Liver (tissue), 9 donors: ENCODE measurements around the gene ARHGAP19. TPM values are rescaled to one million over a fixed set of nuclear protein-coding genes. Genes with fewer than 3 reads are reported as not detected.
A peak's percentile ranks its signal among the peaks of the same experiment; 100 is the strongest.

Experiments used
- DNase-seq: peaks from one replicate; pipeline ENCODE4 v3.0.0-alpha.2; 2017; ENCODE audit warnings: low spot score
- H3K27ac ChIP-seq, 2 donors: one replicate each; pipeline ENCODE4 v1.7.0; 2013; ENCODE audit warnings: inconsistent platforms in 2 of 2, low read length in 2 of 2, control low read depth in 1 of 2, low read depth in 1 of 2, mild to moderate bottlenecking in 1 of 2
- H3K27me3 ChIP-seq, 4 donors: one replicate each; pipeline versions ENCODE4 v1.6.1 to v1.7.0; 2013; ENCODE audit warnings: low read length in 3 of 4, inconsistent platforms in 1 of 4, mild to moderate bottlenecking in 1 of 4, moderate library complexity in 1 of 4; ENCODE audit not compliant: control insufficient read depth in 4 of 4, insufficient read depth in 4 of 4
- H3K36me3 ChIP-seq, 4 donors: one replicate each; pipeline versions ENCODE4 v1.6.1 to v1.7.0; 2013; ENCODE audit warnings: low read length in 3 of 4, mild to moderate bottlenecking in 3 of 4, low read depth in 1 of 4, moderate library complexity in 1 of 4; ENCODE audit not compliant: control insufficient read depth in 4 of 4, insufficient read depth in 3 of 4
- H3K4me1 ChIP-seq, 4 donors: one replicate each; pipeline versions ENCODE4 v1.6.1 to v1.7.0; 2013; ENCODE audit warnings: low read length in 3 of 4, mild to moderate bottlenecking in 3 of 4, moderate library complexity in 1 of 4; ENCODE audit not compliant: control insufficient read depth in 4 of 4, insufficient read depth in 4 of 4
- H3K4me3 ChIP-seq, 3 donors: one replicate each; pipeline versions ENCODE4 v1.6.1 to v1.7.0; 2013; ENCODE audit warnings: low read length in 3 of 3, control low read depth in 1 of 3, low read depth in 1 of 3, mild to moderate bottlenecking in 1 of 3
- H3K9ac ChIP-seq, 2 donors: one replicate each; pipeline ENCODE4 v1.7.0; 2013; ENCODE audit warnings: low read length in 2 of 2, mild to moderate bottlenecking in 2 of 2, moderate library complexity in 2 of 2, control low read depth in 1 of 2, low read depth in 1 of 2
- H3K9me3 ChIP-seq, 4 donors: one replicate each; pipeline versions ENCODE4 v1.6.1 to v1.7.0; 2013; ENCODE audit warnings: low read length in 3 of 4; ENCODE audit not compliant: control insufficient read depth in 4 of 4
- FOXA1 ChIP-seq: IDR thresholded peaks from 2 replicates; pipeline ENCODE4 v1.6.1; 2016; ENCODE audit warnings: antibody characterized with exemption
- FOXA2 ChIP-seq: IDR thresholded peaks from 2 replicates; pipeline ENCODE4 v1.6.1; 2016; ENCODE audit warnings: antibody characterized with exemption
- GABPA ChIP-seq, 2 donors: IDR thresholded peaks in 1 of 2; conservative IDR thresholded peaks in 1 of 2; 2 replicates each; pipeline ENCODE4 v1.6.1; 2016; ENCODE audit warnings: antibody characterized with exemption in 2 of 2, mild to moderate bottlenecking in 1 of 2, moderate library complexity in 1 of 2
- HNF4A ChIP-seq, 2 donors: conservative IDR thresholded peaks; 2 replicates each; pipeline ENCODE4 v1.6.1; 2016; ENCODE audit warnings: antibody characterized with exemption in 2 of 2, mild to moderate bottlenecking in 2 of 2
- HNF4G ChIP-seq: IDR thresholded peaks from 2 replicates; pipeline ENCODE4 v1.6.1; 2016; ENCODE audit warnings: antibody characterized with exemption
- JUND ChIP-seq, 2 donors: IDR thresholded peaks; 2 replicates each; pipeline ENCODE4 v1.6.1; 2016; ENCODE audit warnings: antibody characterized with exemption in 2 of 2
- RAD21 ChIP-seq, 2 donors: IDR thresholded peaks; 2 replicates each; pipeline ENCODE4 v1.6.1; 2016; ENCODE audit warnings: antibody characterized with exemption in 2 of 2, mild to moderate bottlenecking in 2 of 2
- RXRA ChIP-seq, 2 donors: IDR thresholded peaks; 2 replicates each; pipeline ENCODE4 v1.6.1; 2017 to 2018; ENCODE audit warnings: antibody characterized with exemption in 2 of 2, mild to moderate bottlenecking in 1 of 2
- SP1 ChIP-seq: IDR thresholded peaks from 2 replicates; pipeline ENCODE4 v1.6.1; 2018; ENCODE audit warnings: antibody characterized with exemption, mild to moderate bottlenecking
- TAF1 ChIP-seq: conservative IDR thresholded peaks from 2 replicates; pipeline ENCODE4 v1.6.1; 2016; ENCODE audit warnings: antibody characterized with exemption, mild to moderate bottlenecking
- YY1 ChIP-seq: IDR thresholded peaks from 2 replicates; pipeline ENCODE4 v1.6.1; 2016; ENCODE audit warnings: antibody characterized with exemption, mild to moderate bottlenecking
- WGBS: extraction: QIAGEN DNeasy Blood & Tissue Kit; methylation state at CpG from one replicate; pipeline ENCODE4 v1.1.7; 2013; 5-methylcytosine and 5-hydroxymethylcytosine counted together
- polyA plus RNA-seq, 2 donors: library from polyadenylated mRNA; stranded (reverse) in 1 of 2; unstranded in 1 of 2; fragments of 200-250 nt in 1 of 2; fragments of >200 nt in 1 of 2; fragmentation: Nextera tagmentation in 1 of 2; extraction: Ambion mirVana in 1 of 2; gene quantifications; one replicate each; pipeline versions ENCODE4 v1.2.1 to v1.2.3, GENCODE V29; 2013 to 2015
- total RNA-seq, 2 donors: library from RNA; depleted of rRNA; stranded (reverse); fragments of >200 nt; gene quantifications; one replicate each; pipeline ENCODE4 v1.2.3, GENCODE V29; 2014
- TF ChIP-seq, protein P1 (sequence below): fragments of 150-350 bp; IDR thresholded peaks from 2 replicates; pipeline ENCODE4 v1.5.1; 2017; ENCODE audit warnings: improper control_type of control experiment, low read depth, low read length; ENCODE audit not compliant: missing input control
- TF ChIP-seq, protein P2 (sequence below): IDR thresholded peaks from 2 replicates; pipeline ENCODE4 v1.6.1; 2016; ENCODE audit warnings: antibody characterized with exemption, mild to moderate bottlenecking
- TF ChIP-seq, protein P3 (sequence below): IDR thresholded peaks from 2 replicates; pipeline ENCODE4 v1.6.1; 2016; ENCODE audit warnings: antibody characterized with exemption
- TF ChIP-seq, protein P4 (sequence below): IDR thresholded peaks from 2 replicates; pipeline ENCODE4 v1.6.1; 2016; ENCODE audit warnings: antibody characterized with exemption
- TF ChIP-seq, protein P5 (sequence below): IDR thresholded peaks from 2 replicates; pipeline ENCODE4 v1.6.1; 2016; ENCODE audit warnings: antibody characterized with exemption
- donor health status: healthy.
- donor health status: healthy.
- donor health status: healthy.
- donor health status: healthy.
- donor health status: healthy.

ARHGAP19 gene
- total and polyA plus RNA-seq, 4 donors = 1.6 to 23.4 (median 3.6) TPM

DNA sequence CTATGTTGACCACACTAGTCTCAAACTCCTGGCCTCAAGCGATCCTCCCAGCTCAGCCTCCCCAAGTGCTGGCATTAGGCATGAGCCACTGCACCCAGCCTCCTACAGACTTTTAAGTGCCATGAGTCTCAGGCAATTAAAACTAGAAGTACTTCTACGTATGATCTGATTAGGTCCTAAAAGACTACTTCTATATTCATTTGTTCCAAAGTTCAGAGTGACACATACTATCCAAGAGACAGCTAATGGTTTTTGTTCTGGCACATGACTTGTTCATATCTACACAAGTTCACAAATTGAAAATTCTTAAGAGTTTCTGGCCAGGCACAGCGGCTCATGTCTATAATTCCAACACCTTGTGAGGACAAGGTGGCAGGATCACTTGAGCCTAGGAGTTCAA, 11.7 kb downstream of the ARHGAP19 start:
- H3K4me3 ChIP-seq = no peak overlapping the region
- no peak overlapping the region for H3K27ac ChIP-seq
- no peak for DNase-seq
- no peak for TF ChIP-seq HNF4G
- H3K9ac ChIP-seq = no peak overlapping the region
- H3K9me3 ChIP-seq = no peaks in the 10 kb centered on the region
- 94% methylated on average over 3 of the region's 3 CpGs for WGBS
- H3K36me3 ChIP-seq = no peaks in the 10 kb centered on the region
- H3K27me3 ChIP-seq = no peaks in the 10 kb centered on the region
- peaks cover 2 to 21% (median 10%) of the 10 kb centered on the region in 4 donors for H3K4me1 ChIP-seq

DNA sequence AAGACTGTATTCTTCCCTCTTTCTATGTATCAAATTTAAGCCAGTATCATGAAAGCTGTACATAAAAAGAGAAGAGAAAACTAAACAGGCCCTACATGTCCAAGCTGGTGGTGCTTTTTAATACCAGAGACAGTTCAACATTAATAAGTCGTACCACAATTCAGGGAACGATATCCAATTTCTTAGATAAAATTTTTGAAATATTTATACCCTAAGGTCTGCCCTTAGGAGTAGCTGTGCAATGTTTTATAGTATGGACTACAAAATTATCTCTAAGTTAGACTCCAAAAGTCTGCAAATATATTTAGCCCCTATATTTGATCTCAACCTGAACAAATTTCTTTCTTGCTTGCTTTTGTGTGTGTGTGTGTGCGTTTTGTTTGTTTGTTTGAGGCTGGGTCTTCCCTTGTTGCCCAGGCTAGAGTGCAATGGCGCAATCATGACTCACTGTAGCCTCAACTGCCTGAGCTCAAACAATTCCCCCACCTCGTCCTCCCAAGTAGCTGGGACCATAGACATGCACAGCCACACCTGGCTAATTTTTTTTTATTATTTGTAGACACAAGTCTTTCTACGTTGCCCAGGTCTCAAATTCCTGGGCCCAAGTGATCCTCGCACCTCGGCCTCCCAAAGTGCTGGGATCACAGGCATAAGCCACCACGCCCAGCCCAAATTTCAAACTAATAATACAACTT, 13.2 kb downstream of the ARHGAP19 start:
- DNase-seq = no peak

More for the DNA sequence above, 13.2 kb downstream of the ARHGAP19 start:
- TF ChIP-seq, protein P1, sequence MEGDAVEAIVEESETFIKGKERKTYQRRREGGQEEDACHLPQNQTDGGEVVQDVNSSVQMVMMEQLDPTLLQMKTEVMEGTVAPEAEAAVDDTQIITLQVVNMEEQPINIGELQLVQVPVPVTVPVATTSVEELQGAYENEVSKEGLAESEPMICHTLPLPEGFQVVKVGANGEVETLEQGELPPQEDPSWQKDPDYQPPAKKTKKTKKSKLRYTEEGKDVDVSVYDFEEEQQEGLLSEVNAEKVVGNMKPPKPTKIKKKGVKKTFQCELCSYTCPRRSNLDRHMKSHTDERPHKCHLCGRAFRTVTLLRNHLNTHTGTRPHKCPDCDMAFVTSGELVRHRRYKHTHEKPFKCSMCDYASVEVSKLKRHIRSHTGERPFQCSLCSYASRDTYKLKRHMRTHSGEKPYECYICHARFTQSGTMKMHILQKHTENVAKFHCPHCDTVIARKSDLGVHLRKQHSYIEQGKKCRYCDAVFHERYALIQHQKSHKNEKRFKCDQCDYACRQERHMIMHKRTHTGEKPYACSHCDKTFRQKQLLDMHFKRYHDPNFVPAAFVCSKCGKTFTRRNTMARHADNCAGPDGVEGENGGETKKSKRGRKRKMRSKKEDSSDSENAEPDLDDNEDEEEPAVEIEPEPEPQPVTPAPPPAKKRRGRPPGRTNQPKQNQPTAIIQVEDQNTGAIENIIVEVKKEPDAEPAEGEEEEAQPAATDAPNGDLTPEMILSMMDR = no peak
- no peak for TF ChIP-seq GABPA (IDR thresholded peaks at IDR 0.05 in 1 of 2, conservative IDR thresholded peaks at IDR 0.05 in 1 of 2)
- TF ChIP-seq TAF1 = no peak
- no peak for TF ChIP-seq FOXA2
- TF ChIP-seq YY1 = no peak
- TF ChIP-seq, protein P2, sequence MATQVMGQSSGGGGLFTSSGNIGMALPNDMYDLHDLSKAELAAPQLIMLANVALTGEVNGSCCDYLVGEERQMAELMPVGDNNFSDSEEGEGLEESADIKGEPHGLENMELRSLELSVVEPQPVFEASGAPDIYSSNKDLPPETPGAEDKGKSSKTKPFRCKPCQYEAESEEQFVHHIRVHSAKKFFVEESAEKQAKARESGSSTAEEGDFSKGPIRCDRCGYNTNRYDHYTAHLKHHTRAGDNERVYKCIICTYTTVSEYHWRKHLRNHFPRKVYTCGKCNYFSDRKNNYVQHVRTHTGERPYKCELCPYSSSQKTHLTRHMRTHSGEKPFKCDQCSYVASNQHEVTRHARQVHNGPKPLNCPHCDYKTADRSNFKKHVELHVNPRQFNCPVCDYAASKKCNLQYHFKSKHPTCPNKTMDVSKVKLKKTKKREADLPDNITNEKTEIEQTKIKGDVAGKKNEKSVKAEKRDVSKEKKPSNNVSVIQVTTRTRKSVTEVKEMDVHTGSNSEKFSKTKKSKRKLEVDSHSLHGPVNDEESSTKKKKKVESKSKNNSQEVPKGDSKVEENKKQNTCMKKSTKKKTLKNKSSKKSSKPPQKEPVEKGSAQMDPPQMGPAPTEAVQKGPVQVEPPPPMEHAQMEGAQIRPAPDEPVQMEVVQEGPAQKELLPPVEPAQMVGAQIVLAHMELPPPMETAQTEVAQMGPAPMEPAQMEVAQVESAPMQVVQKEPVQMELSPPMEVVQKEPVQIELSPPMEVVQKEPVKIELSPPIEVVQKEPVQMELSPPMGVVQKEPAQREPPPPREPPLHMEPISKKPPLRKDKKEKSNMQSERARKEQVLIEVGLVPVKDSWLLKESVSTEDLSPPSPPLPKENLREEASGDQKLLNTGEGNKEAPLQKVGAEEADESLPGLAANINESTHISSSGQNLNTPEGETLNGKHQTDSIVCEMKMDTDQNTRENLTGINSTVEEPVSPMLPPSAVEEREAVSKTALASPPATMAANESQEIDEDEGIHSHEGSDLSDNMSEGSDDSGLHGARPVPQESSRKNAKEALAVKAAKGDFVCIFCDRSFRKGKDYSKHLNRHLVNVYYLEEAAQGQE = no peak
- no peak for TF ChIP-seq HNF4A (conservative IDR thresholded peaks at IDR 0.05)
- TF ChIP-seq SP1 = no peak
- no peak for TF ChIP-seq FOXA1
- no peak for TF ChIP-seq RAD21 (IDR thresholded peaks at IDR 0.05)
- TF ChIP-seq, protein P3, sequence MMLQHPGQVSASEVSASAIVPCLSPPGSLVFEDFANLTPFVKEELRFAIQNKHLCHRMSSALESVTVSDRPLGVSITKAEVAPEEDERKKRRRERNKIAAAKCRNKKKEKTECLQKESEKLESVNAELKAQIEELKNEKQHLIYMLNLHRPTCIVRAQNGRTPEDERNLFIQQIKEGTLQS = peak; percentile 86
- TF ChIP-seq RXRA (IDR thresholded peaks at IDR 0.05) = no peak
- TF ChIP-seq, protein P4, sequence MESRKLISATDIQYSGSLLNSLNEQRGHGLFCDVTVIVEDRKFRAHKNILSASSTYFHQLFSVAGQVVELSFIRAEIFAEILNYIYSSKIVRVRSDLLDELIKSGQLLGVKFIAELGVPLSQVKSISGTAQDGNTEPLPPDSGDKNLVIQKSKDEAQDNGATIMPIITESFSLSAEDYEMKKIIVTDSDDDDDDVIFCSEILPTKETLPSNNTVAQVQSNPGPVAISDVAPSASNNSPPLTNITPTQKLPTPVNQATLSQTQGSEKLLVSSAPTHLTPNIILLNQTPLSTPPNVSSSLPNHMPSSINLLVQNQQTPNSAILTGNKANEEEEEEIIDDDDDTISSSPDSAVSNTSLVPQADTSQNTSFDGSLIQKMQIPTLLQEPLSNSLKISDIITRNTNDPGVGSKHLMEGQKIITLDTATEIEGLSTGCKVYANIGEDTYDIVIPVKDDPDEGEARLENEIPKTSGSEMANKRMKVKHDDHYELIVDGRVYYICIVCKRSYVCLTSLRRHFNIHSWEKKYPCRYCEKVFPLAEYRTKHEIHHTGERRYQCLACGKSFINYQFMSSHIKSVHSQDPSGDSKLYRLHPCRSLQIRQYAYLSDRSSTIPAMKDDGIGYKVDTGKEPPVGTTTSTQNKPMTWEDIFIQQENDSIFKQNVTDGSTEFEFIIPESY = no peak
- TF ChIP-seq, protein P5, sequence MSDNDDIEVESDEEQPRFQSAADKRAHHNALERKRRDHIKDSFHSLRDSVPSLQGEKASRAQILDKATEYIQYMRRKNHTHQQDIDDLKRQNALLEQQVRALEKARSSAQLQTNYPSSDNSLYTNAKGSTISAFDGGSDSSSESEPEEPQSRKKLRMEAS = no peak
- TF ChIP-seq JUND (IDR thresholded peaks at IDR 0.05) = peak; percentile 62 to 71
- H3K27ac ChIP-seq = peak overlapping the region; percentile 60 to 76
- no peak overlapping the region for H3K4me3 ChIP-seq
- H3K9ac ChIP-seq = peak overlapping the region in 1 of 2 donors; percentile 38
- H3K9me3 ChIP-seq = no peaks in the 10 kb centered on the region
- H3K4me1 ChIP-seq = peaks cover 2 to 23% (median 10%) of the 10 kb centered on the region in 4 donors
- no peaks in the 10 kb centered on the region for H3K36me3 ChIP-seq
- H3K27me3 ChIP-seq = no peaks in the 10 kb centered on the region
- 71% methylated on average over 9 of the region's 9 CpGs for WGBS
